Measurements from ENCODE around the gene MED9.

MED9 gene

DNA sequence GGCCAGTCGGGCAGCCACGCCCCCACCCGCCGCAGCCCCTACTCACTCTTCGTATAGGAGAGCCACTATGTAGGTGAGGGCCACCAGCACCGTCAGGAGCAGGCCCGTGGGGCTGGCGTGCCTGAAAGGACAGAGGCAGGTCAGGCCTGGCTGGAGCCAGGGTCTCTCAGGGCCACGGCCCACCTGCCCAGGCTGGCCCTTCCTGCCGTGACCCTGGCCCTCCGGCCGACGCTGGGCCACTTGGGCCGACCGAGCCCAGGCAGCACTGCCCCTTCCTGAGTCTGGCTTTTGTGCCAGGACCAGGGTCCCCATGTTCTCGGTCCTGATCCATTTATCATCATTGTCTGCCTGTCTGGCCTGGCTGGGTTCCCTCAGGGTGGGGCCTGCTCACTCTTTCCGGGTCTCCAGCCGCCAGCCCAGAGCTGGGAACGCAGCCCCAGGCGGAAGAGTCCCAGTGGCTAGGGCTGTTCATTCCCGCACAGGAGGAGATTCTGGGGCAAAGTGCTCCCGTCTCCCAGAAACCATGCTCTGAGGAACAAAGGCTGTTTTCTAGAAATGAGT, 29.5 kb downstream of the MED9 start:
- DNase-seq = no peak

DNA sequence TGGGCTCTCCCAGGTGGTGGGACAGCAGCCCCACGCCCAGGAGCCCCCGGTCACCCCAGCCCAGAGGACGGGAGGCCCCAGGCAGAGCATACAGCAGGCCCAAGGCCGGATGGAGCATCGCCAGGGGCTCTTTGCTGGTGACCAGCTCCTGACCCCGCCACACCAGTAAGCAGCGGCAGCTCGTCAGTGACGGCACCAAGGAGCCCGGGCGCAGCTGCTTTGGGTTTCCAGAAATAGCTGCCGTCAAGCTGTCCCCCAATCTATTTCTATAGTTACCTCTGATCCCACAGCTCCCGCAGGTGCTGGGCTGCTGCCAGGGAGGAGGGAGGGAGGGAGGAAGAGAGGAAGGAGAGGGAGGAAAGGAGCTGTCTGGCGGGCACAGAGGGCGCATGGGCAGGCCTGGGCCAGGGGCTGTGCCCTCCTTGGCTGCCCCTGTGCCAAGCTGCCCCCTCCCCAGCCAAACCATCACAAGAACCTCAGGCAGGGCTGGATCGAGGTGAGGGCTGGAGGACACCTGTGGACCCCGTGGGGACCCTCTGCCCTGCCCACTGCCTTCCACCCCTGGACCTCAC, 30.2 kb downstream of the MED9 start:
- DNase-seq = no peak

DNA sequence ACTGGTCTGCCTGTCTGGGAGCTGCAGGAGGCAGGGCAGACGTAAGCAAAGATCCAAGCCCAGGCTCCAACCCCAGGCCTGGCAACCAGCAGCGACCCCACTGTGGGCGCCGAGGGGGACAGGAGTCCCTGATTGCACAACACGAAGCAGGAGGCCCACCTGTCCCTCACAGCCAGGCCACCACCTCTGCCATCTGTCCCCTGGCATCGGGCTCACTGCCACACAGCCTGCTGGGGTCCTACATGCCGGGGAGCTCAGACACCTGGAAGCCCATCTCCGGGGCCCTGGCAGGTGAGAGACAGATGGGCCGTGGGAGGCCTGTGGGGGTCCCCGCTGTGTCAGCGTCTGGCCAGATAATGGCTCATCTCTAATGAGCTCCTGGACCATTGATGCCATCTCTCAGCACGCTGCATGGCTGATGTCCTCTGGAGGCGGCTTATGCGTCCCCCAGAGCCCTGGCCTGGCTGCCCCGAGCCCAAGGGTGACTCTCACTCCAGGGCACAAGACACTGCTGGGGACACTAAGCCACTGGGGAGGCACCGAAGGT, 30.7 kb downstream of the MED9 start:
- no peak for DNase-seq

DNA sequence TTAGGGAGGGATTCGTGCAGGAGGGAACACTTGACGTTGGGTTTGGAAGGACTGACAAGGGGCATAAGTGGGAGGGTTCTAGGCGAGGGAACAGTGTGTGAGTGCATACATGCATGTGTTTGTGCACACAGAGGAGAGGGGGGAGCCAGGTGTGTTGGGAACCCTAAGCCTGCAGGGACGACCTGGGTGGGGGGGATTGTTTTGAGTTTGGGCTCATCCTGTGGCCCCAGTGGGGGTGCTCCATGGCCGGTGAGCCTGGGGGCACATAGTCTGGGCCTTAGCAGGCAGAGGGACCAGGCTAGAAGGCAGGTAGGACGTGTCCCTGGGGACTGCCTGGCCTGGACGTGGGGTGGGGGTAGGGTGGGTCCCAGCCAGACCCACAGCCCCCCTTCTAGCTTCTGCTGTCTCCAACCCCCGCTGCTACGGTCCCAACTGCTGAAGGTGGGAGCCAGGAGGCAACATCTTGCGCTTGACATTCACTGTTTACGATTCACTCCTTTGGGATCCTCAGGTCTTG, 31.3 kb downstream of the MED9 start:
- DNase-seq = no peak

DNA sequence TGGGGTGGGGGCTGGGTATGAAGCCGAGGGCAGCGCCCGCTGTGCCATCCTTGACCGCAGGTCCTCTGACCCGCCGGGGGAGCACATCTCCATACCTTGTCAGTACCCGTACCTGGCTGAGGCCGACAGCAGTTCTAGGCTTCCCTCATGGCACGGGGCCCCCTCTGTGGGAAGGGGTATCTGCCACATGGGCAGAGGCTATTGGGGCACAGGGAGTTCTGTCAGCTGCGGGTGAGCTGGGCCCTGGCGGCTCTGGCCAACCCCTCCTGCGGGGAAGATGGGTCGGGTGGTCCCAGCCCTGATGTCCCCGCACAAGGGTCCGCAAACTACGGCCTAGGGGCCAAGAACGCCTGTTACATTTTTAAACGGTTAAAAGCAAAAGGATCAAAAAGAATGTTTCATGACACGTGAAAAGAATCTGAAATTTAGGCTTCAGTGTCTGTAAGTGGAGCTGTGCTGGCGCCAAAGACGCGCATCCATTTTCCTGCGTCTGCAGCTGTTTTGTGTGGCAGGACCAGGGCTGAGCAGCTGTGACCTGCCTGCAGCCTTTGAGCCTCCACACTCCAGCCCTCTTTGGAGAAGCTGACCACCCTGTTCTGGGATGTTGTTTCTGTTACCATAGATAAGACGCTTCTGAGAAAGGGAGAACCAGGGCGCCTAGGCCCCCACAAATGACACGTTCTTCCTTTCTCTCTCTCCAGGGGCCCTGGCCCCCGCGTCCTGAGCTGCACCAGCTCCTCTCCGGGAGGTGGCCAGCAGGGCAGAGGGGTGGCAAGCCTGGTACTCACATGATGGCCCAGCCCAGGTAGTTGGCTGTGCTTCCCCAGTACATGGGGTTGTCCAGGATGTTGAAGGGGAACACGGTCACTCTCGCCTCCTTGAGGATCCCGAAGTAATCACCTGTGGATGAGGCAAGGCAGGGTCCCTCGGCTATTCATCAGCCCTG, 32.1 kb downstream of the MED9 start:
- no peak for DNase-seq

DNA sequence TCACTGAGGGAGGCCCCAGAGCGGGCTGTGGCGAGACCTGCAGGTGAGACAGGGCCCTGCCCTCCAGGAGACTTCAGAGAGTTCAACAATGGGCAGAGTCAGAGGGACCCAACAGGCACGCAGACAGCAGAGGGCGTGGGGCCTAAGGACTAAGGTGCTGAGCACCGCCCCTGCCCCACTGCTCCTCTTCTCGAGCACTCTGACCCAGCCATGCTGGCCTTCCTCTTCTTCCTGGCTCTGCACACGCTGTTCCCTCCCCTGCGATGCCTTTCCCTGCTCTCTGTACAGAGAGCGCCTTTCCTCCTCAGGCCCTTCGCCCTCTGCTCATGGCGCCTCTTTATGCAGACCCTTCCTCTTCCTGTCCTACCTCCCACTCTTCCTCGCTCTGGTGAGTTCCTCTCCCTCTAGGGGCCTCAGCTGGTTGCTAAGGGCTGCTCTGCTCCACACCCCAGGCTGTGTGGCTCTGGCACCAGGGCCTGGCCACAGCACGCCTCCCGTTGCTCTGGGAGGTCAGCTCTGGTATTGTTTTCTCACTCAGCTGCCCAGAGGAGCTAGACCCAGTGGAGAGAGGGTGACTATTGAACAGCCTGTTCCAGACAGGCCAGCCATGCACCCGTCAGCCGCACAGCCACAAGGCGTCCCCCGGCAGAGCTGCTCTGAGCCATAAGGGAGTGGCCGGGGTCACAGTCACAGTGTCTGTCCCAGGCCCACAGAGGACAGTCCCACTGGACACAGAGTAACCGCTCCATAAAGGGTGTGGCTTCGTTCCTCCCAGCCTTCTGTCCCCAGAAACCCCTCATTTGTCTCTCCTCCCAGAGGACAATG, 33.0 kb downstream of the MED9 start:
- DNase-seq = no peak

DNA sequence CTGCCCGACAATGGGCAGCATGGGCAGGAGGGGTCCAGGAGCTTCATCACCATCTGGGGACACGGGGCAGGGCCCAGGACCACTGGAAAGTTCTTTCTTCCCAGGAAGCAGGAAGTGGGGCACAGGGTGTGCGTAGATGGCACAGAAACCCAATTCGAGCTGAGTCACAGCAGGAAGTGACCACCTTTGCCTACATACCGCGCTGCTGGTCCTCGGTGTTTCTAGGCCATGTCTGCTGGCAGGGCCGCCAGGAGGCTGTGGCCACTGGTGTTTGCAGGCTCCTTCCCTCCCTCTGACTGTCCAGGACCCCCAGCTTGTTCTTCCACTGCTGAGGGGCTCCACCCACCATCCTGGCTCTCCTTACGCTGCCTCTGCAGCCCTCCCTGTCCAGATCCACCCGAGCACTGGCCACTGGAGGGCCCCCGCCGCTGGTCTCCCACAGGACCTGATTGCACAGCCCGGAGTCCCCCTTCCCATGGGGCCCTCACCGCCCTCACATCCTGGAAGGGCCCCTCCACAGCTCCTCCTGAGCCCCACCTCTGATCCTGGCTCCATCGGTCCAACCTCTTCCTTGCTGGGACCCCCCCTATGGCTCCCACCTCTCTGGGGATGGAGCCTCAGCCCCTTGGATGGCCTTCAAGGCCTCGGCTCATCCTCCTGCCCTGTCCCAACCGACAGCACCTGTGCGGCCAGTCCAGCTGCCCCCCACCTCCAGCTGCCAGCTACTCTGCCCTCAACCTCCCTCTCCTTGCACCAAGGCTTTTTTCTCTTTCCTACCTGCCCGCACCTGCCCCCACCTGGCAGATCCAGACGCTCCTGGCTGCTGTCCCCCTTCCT, 33.9 kb downstream of the MED9 start:
- no peak for DNase-seq

DNA sequence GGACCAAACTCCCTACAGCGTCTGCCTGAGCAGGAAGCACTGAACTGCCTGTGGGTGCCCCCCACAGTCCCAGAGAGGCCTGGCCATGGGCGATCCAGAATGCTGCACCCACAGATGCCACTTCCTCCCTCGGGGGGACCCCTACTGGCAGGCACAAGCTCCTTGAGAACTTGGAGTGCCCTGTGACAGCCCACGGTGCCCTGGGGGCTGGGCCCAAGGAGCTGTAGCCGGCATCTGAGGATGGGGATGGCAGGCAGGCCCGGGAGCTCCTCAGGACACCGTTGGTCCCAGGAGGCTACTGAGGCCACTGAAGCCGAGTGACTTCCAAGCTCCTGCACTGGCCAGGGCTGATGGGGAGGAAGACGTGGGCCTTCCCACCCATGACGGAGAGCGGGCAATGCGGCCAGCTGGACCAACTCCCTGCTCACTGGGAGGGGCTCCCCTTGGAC, 34.5 kb downstream of the MED9 start:
- DNase-seq = no peak

DNA sequence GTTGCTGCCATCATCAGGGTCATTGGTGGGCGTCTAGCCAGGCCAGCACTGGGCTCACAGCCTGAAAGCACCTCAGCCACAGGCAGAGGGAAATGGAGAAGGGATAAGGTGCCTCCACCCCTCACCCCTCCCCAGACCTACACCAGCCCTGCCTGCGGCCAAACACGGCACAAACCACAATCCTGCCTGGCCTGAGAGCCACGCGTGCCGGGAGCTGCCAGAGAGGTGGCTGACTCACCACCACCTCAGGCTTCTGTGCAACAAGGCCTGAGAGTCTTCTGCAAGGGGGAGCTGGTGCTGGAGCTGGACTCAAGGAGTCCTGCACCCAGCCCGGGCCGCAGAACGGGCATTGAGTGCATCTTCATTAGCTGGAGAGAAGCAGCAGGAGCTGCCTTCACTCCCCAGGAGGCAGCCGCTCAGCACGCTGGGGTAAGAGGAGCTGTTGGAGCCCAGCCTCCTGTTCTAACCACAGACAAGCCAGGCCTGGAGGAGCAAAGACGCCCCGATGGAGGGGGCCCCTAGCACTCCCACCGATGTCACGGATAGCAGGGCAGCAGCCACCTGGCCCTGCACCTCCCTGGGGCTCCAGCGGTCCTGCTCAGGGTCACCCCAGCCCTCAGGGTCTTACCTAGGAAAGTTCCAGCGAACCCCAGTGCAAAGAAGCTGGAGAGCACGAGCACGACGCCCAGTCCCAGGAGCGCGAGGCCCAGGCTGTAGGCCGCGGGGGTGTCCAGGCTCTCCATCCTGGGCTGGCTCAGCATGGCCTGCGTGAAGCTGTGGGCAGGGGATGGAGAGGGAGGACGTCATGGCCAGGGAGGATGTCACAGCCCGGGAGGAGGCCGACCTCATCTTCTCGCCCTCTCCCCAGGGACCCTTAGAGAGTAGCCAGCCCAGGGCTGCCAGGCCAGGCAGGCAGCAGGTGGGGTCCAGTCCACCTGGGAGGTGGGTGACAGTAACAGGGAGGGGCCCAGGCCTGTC, 35.4 kb downstream of the MED9 start:
- DNase-seq = no peak

DNA sequence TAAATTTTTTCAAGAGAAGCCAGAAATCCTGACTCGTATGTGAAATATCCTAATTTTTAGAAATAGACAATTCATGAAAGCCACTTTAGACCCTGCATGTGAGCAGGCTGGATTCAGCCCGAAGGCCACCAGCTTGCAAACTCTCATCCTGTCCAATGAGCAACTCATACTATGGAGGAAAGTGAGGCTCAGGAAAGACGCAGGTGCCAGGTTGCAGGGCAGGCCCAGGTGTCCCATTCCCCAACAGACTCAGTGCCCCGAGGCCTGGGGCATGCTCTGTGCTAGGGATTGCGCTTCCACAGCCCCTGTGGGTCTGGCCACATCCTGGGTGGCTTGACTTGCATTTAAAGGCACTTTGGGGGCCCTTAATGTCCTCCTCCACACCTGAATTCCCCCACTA, 36.1 kb downstream of the MED9 start:
- DNase-seq = no peak

DNA sequence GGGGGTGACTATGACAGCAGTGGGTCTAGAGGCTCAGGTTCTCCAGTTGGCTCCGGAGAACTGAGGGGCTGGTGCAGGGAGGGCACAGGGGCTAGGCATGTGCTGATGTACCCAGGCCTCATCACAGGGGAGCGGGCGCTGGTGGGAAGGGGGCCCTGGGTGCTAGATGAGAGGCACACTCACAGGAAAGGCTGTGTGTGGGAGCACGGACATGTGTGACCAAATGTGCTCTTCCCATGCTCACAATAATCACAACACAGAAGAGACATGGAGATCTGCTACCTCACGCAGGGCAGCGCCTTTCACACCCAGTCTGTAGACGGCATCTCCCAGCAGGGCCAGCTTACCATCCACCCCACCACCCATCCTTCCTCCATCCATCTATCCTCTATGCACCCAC, 36.8 kb downstream of the MED9 start:
- no peak for DNase-seq

DNA sequence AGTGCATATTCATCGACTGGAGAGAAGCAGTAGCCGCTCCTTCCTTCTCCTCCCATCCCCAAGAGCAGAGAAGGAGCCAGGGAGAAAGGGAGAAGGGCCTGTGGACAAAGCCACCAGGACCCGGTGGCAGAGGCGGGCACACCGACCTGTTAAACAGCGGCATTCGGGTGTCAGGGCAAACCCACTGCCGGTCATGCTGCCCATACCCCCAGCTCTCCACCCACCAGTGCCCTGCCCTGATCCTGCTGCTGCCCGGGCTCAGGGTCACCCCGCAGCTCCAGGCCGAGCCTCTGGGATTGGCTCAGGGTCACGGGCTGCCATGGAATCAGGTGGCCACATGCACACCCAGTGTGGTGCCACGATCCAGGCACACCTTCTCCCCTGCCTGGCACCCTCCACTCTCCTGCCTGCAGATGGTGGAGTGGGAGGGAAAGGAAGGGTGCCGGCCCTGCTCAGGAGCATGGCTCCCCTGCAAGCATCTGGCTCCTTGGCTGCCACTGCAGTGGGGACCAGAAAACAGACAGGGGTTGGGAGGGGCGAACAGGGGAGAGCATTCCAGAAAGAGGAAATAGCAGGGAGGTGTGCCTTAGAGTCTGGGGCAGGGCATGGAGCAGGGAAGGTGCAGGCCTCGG, 37.7 kb downstream of the MED9 start:
- DNase-seq = no peak

DNA sequence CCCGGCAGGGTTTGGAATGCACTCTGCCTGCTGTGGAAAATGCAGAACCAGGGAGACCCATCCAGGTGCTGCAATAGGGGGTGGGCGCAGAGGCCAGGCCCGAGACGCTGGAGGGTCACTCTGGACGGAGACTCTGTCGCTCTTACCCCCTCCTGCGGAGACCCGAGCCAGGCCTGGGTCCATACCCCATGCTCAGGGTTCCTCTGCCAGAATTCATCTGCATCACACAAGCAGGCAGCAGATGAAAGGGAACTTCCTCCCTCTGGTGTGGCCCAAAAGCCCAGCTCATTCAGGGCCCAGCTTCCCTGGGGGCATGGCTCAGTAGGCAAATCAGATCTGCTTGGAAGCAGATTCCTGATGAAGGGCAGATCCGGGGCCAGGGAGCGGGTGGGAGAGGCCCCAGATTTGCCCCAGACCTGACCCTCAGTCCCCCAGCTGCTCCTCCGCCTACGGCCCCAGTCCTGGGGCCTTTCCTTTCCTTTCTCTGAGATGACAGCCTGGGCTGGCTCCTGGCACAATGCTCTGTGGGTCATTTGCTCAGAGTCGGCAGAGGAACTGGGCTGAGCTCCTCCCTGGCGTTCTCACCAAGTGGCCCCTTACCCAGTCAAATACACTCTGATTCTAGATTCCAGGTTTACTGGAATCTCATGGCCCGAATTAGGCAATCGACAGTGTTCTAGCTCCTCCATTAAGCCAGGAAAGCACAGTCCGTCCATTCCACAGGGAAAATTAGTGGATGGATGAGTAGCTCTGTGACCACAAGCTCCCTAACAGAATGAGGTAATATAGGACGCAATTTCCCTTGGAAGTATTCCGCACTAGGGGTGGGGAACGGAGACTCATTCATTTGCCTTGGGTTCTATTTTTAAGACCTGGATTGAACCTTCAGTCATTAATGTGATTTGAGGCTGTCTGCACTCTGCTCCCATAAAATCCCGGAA, 38.5 kb downstream of the MED9 start:
- DNase-seq = no peak

DNA sequence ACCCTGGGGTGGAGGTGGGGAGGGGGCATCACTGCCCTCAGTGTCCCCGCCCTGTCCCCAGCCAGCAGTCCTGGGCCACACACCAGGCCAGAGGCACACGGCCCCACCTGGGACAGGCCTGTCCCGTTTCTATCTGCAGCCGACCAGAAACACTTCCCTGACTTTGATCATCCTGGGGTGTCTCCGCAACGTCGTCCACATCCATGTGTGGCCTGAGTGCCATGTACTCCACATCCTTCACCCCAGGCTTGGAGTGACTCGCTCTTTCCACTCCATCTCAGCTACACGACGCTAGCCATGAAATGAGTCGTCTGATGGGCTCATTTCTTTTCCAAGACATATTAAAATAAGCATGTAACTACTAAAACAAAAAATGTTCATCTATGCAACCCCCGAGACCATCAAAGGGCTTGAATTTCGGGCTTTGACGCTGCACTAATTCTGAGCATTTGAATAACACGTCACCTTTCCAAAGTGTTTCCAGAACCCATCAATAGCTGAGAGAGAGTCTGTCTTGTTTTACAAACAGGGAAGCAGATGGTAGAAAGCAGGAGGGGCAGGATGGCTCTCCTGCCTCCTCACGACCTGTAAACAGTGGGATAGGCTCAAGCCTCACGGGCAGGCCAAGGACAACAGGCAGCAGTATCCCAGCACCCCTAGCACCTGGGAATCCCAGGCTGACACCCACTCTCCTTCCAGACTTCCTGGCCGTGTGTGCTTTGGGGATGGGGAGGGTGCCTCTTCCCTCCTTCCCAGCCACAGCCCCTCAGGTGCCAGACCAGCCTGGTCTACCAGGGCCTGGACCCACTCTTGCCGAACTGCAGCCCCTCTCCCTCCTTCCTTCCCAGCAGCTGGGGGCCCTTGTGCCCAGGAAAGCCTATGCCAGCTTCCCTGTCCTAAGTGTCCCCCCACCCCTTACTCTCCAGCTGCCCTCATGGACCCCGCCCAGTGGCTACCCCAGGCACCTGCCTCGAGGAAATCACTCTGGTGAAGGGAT, 39.4 kb downstream of the MED9 start:
- no peak for DNase-seq

DNA sequence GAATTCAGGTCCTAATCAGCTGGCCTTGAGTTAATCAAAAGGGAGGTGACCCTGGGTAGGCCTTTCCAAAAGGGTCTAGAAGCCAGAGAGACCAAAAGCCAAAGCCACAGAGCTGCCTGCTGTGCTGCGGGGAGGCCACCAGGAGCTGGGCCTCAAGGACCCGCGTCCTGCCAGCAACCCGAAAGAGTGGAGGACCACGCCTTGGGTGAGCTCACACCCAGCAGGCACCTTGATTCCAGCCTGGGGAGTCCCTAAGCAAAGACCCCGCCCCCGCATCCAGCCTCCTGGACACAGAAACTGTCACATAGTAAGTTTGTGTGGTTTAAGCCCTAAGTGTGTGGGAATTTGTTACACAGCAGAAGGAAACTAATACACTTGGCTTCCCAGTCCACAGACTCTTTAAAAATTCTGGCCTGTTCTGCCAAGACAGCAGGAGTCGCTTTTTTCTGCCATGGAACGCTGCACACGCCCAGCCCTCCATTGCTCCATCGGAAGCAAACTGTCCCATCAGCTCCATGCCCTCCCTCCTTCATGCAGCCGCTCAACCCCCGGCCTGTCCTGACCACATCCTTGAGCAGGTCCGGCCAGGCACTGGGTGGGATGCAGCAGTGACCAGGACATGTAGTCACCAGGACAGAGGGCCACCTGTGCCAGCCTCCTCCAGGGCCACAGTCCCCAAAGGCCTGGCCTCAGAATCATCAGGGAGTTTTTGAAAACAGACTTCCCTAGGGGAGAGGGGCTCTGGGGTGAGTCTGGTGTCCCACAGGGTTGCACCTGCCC, 40.3 kb downstream of the MED9 start:
- DNase-seq = no peak

DNA sequence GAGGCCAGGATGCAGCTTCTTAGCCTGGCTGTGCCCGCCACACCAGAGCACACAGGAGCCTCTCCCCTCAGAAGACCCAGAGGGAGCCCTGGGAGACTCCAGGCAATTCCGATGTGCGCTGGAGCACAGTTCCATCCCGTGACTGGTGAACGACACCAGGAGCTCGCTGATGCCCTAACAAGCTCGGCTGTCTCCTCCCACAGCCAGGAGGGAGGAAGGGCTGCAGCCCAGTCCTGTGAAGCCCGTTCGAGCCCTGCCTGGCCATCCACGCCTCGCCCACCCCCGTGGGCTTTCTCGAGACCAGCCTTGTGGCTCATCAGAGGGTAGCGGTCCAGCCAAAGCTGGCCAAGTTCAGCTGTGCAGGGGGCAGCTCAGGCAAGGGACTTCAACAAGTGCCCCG, 41.2 kb downstream of the MED9 start:
- no peak for DNase-seq

DNA sequence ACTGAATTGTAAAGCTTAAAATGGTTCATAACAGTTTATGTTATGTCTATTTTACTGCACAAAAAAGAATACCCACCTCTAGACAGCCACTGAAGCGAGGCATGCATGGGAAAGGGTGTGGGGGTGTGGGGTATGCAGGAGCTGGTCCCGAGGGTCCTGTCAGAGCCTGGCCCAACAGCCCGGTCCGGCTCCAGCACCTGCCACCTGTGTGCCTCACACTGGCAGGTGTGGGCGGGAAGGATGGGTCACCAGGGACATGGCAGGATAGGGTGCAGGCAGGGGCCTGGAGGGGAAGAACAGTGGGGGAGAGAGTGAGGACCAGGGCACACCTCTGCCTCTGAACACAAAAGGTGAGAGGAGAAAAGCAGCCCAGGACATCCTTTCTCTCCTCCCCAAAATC, 42.2 kb downstream of the MED9 start:
- no peak for DNase-seq
